Esophagus (tissue), 2 donors: Measurements from ENCODE around the gene BTK. TPM values are rescaled to one million over a fixed set of nuclear protein-coding genes. Genes with fewer than 3 reads are reported as not detected.

Experiments used
- polyA plus RNA-seq, 2 donors: library from polyadenylated mRNA; stranded (reverse); fragments of 200-250 nt; gene quantifications; one replicate each; pipeline ENCODE4 v1.2.3, GENCODE V29; 2013
- donor health status: healthy with polysubstance abuse.
- donor health status: Bipolar disorder and iron deficiency.

Gene BTK
- polyA plus RNA-seq, 2 donors, result 0.55 to 1.1 TPM

Other genes with a start within 250 kb of the BTK start
- gene DRP2, start 166.4 kb downstream of the BTK start, polyA plus RNA-seq, result under 1 TPM; 0.06 TPM
- under 1 TPM; 0.07 to 0.14 TPM for gene TAF7L, start 94.9 kb downstream of the BTK start, polyA plus RNA-seq
- 1 to 10 TPM; 4.3 to 9.8 TPM for gene TIMM8A, start 37.4 kb downstream of the BTK start, polyA plus RNA-seq
- gene RPL36A, start 4.8 kb upstream of the BTK start, polyA plus RNA-seq, result 1,000 to 10,000 TPM; 2,702 to 2,895 TPM
- 10 to 100 TPM; 16.7 to 19.8 TPM for gene GLA, start 21.7 kb upstream of the BTK start, polyA plus RNA-seq
- gene HNRNPH2, start 22.0 kb upstream of the BTK start, polyA plus RNA-seq, result 10 to 100 TPM; 31.5 to 51.5 TPM
- gene ARMCX4, start 99.3 kb upstream of the BTK start, polyA plus RNA-seq, result 1 to 10 TPM; 3.3 to 8.4 TPM
- gene ARMCX1, start 164.4 kb upstream of the BTK start, polyA plus RNA-seq, result 1 to 10 TPM; 4.0 to 5.5 TPM
- gene ARMCX6, start 231.8 kb upstream of the BTK start, polyA plus RNA-seq, result 10 to 100 TPM; 11.9 to 27.3 TPM
- 1 to 10 TPM; 7.1 to 7.4 TPM for gene ARMCX3, start 237.0 kb upstream of the BTK start, polyA plus RNA-seq